GM18511 (cell line): ENCODE data around the gene LRRC63.
"Not testable (repeated sequence)": the region's sequence is repeated elsewhere in the genome, so short reads cannot be mapped to it uniquely, and the experiment has no call there.

Experiments
- ATAC-seq: cut with Tn5 transposase; IDR thresholded peaks from one replicate; pipeline ENCODE4 v1.9.1; 2021; ENCODE audit warnings: mild to moderate bottlenecking, moderate library complexity; ENCODE audit not compliant: unreplicated experiment

LRRC63 gene

GRCh38 chr13:46181377-46181839 lies 30.3 kb upstream of the LRRC63 start:
- ATAC-seq: no peak

- ATAC-seq: peak; percentile 75
Observed at GRCh38 chr13:46181840-46182490, 29.8 kb upstream of the LRRC63 start, which contains the start of gene LCP1. Gene LCP1 (minus strand): TSS chr13:46182177. CDS start chr13:46159662, 22,515 bp downstream.

- peak; percentile 11 for ATAC-seq
Observed at GRCh38 chr13:46182491-46182877, 29.2 kb upstream of the LRRC63 start.

DNA sequence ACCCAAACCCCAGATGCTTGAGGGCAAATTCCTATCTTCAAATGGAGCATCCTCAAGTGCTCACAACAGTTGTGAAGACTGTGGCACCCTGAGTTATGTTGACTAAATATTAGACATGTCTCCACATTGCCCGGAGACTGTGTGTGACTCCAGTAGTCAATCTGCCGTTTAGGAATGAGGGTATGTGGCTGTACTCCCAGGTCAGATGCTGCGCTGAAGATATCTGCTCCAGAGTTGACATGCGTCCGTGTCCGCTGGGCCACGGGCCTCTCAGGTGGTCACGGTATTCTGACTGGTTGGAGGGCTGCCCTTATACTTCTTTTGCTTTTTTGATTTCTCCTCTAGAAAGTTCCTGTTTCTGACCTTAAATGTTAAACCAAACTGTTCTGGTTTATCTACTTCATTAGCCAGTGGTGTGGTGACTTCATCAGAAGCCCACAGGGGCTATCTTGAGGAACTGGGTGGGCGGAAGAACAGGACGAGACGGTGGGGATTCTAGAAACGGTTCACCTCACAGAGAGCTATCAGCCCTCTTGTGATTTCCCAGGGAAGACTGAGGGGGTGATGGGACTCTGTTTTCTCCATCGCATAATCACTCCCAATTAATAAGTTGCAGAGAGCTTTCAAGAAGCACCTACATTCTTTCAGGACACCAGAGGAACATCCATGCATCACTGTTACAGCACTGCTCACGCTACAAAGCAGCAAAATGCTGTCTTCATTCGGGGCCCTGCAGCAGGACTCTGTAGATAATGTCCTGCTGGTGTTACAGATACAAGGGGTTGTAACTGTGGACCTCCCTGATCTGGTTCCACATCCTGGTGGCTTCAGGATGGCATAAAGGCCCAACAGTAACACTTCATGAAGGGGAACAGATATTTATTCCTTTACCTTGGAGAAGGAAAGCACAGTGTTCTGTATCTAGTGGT lies 28.4 kb upstream of the LRRC63 start:
- ATAC-seq: no peak

- ATAC-seq: peak; percentile 43
Observed at GRCh38 chr13:46184277-46184699, 27.4 kb upstream of the LRRC63 start.

DNA sequence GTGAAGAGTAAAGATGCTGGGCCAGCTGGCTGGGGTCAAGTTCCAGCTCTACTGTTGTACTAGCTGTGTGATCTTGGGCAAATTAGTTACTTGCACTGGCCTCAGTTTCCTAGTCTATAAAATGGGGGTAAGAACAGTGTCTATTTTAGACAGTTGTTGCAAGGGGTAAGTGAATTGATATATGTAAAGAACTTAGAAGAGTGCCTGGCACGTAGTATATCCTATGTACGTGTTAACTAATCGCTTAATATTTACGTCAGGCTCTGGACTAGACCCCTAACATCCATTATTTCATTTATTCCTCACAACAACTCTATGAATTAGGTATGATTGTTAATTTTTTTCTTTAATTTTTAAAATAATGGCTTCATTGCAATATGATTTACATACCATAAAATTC lies 26.1 kb upstream of the LRRC63 start:
- no peak for ATAC-seq

DNA sequence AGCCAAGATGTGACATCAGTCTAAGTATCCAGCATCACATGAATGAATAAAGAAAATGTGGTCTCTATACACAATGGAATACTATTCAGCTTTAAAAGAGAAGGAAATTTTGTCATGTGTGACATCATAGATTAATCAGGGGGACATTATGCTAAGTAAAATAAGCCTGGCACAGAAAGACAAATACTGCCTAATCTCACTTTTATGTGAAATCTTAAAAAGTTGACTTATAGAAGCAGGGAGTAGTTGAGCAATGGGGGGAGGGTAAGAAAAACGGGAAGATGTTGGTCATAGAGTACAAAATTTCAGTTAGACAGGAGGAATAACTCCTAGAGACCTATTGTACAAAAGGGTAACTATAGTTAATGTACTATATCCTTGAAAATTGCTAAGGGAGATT lies 19.3 kb upstream of the LRRC63 start:
- ATAC-seq: no peak

DNA sequence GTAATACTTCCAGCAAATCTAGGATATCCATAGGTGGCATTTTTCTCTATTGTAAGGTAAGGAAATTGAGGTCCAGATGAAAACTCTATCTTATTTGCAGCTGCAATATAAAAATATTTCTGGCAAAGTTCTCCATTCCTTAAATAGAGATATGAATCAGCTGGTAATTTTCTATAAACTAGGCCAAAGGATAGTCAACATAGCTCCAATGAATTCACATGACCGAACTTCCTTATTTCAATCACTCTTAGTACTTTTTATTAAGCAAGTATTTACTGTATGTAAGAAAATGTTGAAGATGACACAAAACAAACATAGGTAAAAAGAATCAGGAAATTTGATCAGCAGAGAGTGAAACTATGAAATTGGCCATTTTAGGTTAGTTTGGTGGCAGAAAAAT lies 16.7 kb upstream of the LRRC63 start:
- no peak for ATAC-seq

DNA sequence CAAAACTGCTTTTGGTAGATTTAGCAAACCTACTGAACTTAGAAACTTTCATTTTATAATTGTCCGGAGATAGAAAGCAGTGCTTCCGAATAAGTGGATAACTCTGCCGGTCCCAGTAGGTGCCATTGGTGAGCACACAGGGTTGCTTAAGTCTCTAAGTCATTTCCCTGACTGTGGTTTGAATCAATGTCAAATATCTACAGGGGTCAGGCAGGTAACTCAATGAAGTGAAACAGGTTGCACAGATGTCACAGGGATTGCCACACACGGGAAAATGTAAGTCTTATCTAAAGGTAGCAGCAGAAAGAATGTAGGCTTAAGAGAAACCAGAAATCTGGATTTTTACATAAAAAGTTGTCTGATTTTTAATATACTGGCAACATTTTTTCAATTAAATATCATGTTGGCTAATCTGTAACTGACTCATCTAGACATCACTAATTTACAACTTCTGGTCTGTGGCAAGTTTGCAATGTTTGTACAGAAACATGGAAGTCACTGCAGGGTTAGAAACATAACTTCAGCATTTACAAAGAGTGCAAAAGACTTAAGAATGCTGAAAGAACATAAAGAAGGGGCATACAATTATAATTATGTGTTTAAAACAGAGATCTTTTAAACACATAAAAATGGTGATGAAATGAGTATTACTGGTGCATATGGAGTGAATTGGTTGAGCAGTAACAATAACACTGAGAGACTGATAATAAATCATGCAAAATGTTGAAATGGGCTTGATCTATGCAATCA lies 14.3 kb upstream of the LRRC63 start:
- no peak for ATAC-seq

- ATAC-seq: no peak
Observed at GRCh38 chr13:46198696-46199193, 13.0 kb upstream of the LRRC63 start.

DNA sequence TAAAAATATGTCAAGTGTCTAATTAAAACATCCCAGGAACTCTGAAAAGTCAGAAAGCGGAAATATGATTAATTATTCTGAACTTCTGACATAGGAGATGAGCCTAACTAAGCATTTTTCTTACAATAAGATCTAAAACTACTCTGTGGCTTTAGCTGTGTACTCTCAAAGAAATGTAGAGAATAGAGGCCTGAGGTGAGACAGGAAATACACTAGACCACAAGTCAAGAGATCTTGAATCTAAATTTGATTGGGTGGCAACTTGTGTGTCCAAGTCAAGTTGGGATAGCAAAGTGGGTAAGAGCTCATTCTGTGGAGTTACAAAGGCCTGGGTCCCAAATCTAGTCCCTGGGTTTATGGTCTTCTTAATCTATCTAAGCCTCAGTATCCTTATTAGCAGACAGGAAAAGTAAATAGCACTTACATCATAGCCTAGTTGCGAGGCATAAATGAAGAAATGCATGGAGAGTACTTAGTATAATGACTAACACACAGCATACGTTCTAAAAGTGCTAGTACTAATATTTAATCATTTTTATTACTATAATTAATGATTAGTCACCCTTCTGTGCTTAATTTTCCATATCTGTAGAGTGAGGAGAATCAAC lies 9.4 kb upstream of the LRRC63 start:
- ATAC-seq: no peak

DNA sequence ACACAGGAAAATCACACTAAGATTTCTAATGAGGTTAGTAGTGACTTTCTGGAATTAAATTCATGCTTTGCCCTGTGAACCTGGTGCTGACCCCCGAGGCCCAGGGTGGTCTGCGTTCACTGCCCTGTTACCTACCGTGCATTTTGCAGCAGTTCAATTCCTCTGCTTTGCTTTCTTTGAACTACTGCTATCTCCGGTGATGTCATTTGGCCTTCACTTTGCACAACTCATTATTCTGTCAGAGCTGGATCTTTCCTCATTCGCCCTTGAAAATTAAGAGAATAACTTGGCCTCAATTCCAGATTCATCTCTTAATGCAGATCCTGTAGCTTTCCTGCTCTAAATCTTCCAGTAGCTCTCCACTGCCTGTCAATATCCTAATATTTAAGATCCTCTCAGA lies 8.8 kb upstream of the LRRC63 start:
- no peak for ATAC-seq

GRCh38 chr13:46206143-46206542 lies 5.6 kb upstream of the LRRC63 start:
- ATAC-seq: no peak

- ATAC-seq: no peak
Observed at GRCh38 chr13:46207828-46208227, 3.9 kb upstream of the LRRC63 start.

- no peak for ATAC-seq
Observed at GRCh38 chr13:46210362-46211083, 1.2 kb upstream of the LRRC63 start.

DNA sequence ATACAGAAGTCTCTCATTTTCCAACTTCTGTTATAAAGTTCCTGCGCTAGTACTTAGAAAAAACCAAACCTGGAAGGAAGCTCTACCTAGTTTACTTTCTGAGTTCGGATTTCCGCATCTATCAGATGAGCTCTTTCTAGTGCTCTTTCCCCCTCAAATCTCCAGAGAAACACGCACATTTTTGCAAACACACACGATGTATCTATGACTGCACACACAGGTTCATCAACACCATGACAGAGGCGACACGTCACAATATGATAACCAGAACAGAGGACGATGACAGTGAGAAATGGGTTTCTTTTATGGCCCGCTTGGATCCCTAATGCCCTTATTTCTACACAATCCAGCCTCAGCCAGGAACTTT lies 629 bp upstream of the LRRC63 start:
- peak; percentile 53 for ATAC-seq

DNA sequence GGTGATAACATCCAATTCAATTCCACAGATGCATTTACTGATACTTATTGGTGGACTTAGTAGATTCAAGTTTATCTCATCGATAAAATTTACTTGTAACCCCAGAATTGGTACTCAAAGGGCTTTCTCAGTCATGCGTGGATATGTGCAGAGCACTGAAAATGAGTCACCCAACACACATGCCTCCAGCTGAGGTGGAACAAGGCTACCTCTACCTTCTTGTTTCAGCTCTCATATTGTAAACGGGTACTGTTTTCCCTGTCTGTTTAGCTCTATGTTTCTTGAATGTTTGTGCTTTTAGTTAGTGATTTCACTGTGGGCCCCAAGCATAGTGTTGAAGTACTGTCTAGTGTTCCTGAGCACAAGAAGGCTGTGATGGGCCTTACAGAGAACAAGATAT lies 1.5 kb downstream of the LRRC63 start:
- no peak for ATAC-seq

DNA sequence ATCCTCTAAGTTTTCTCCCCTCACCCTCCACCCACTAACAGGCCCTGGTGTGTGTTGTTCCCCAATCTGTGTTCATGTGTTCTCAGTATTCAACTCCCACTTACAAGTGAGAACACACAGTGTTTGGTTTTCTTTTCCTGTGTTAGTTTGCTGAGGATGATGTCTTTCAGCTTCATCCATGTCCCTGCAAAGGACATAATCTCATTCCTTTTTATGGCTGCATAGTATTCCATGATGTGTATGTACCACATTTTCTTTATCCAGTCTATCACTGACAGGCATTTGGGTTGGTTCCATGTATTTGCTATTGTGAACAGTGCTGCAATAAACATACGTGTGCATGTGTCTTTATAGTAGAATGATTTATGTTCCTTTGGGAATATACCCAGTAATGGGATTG lies 3.0 kb downstream of the LRRC63 start:
- ATAC-seq: not testable (repeated sequence)

- ATAC-seq: not testable (repeated sequence)
Observed at GRCh38 chr13:46220234-46220633, 8.5 kb downstream of the LRRC63 start.

DNA sequence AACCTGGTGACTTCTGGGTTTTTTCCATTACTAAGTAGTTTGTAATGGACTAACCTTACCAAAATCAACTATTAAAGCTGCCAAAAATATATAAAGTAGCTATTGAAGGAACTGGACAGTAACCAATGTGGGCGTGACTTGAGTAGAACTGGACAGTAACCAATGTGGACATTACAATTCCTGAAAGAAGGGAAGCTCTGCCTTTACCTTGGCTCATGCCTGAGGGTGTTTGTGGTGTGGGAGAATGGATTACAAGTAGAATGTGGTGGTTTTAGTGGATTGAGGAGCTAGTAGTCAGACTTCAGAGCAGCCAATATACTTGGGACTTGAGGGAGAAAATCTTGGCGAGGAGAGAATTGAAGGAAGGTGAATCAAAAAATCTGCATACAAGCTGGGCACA lies 17.5 kb downstream of the LRRC63 start:
- ATAC-seq: no peak
